Stomach (tissue), 9 donors: ENCODE data around the gene MEGF6. TPM values are rescaled to one million over a fixed set of nuclear protein-coding genes. Genes with fewer than 3 reads are reported as not detected.

Experiments
- DNase-seq, 2 donors: peaks; one replicate each; pipeline versions ENCODE4 v3.0.0 to v3.0.0-alpha.2; 2013 to 2019
- H3K27ac ChIP-seq, 5 donors: fragments of 200-600 bp in 4 of 5; sonication (generic) in 4 of 5; one replicate each; pipeline ENCODE4 v1.5.1; 2013 to 2019; ENCODE audit warnings: mild to moderate bottlenecking in 1 of 5, moderate library complexity in 1 of 5
- H3K27me3 ChIP-seq, 3 donors: fragments of 200-600 bp; sonication (generic); one replicate each; pipeline ENCODE4 v1.5.1; 2017 to 2019; ENCODE audit warnings: mixed run types in 1 of 3
- H3K36me3 ChIP-seq, 4 donors: fragments of 200-600 bp; sonication (generic); 1 replicate in 3 of 4; 2 replicates in 1 of 4; pipeline ENCODE4 v1.5.1; 2016 to 2019
- H3K4me1 ChIP-seq, 4 donors: fragments of 200-600 bp; sonication (generic); one replicate each; pipeline ENCODE4 v1.5.1; 2016 to 2019
- H3K4me3 ChIP-seq, 4 donors: fragments of 200-600 bp; sonication (generic) in 3 of 4; one replicate each; pipeline ENCODE4 v1.5.1; 2016 to 2019; ENCODE audit warnings: mild to moderate bottlenecking in 1 of 4
- H3K9me3 ChIP-seq, 4 donors: fragments of 200-600 bp; sonication (generic); one replicate each; pipeline ENCODE4 v1.5.1; 2016 to 2019
- CTCF ChIP-seq, 7 experiments: fragments of 450-650 bp in 4 of 7; fragments of 200-600 bp in 3 of 7; sonication (generic) in 3 of 7; IDR thresholded peaks; one replicate each; pipeline ENCODE4 v1.5.1; 2016 to 2019; ENCODE audit warnings: antibody characterized with exemption in 7 of 7, control low read depth in 2 of 7, mild to moderate bottlenecking in 1 of 7
- EP300 ChIP-seq: sonication (generic); formaldehyde crosslinking; IDR thresholded peaks from one replicate; pipeline ENCODE4 v1.6.1; 2017; ENCODE audit warnings: antibody characterized with exemption
- POLR2A ChIP-seq, 4 donors: fragments of 450-650 bp; IDR thresholded peaks; one replicate each; pipeline ENCODE4 v1.6.1; 2016; ENCODE audit warnings: antibody characterized with exemption in 4 of 4, control low read depth in 2 of 4, mild to moderate bottlenecking in 1 of 4, moderate library complexity in 1 of 4
- POLR2AphosphoS5 ChIP-seq, 3 donors: sonication (generic); formaldehyde crosslinking; IDR thresholded peaks; one replicate each; pipeline ENCODE4 v1.6.1; 2016; ENCODE audit warnings: antibody characterized with exemption in 3 of 3
- WGBS, 5 donors: extraction: QIAGEN DNeasy Blood & Tissue Kit in 3 of 5; methylation state at CpG; one replicate each; pipeline versions ENCODE4 v1.1.5 to v1.1.7; 2013 to 2018; 5-methylcytosine and 5-hydroxymethylcytosine counted together
- intact Hi-C: fragments of 100-400 bp; cut with DNase I; formaldehyde crosslinking; loops from one replicate; pipeline ENCODE4 v1.15.1; 2023; ENCODE audit warnings: low total_unique reads
- polyA plus RNA-seq, 3 donors: library from polyadenylated mRNA; stranded (reverse); fragments of 200-250 nt; gene quantifications; one replicate each; pipeline ENCODE4 v1.2.3, GENCODE V29; 2013
- total RNA-seq, 5 donors: library from RNA; depleted of rRNA; stranded (reverse); fragments of >200 nt; gene quantifications; one replicate each; pipeline versions ENCODE4 v1.1.0 to v1.2.3, GENCODE V29; 2014 to 2016
- donor health status: healthy with polysubstance abuse.
- donor health status: Bipolar disorder and iron deficiency.
- donor health status: healthy.

MEGF6 gene
- total and polyA plus RNA-seq, 8 donors: 2.6 to 57.2 (median 26.7) TPM

DNA sequence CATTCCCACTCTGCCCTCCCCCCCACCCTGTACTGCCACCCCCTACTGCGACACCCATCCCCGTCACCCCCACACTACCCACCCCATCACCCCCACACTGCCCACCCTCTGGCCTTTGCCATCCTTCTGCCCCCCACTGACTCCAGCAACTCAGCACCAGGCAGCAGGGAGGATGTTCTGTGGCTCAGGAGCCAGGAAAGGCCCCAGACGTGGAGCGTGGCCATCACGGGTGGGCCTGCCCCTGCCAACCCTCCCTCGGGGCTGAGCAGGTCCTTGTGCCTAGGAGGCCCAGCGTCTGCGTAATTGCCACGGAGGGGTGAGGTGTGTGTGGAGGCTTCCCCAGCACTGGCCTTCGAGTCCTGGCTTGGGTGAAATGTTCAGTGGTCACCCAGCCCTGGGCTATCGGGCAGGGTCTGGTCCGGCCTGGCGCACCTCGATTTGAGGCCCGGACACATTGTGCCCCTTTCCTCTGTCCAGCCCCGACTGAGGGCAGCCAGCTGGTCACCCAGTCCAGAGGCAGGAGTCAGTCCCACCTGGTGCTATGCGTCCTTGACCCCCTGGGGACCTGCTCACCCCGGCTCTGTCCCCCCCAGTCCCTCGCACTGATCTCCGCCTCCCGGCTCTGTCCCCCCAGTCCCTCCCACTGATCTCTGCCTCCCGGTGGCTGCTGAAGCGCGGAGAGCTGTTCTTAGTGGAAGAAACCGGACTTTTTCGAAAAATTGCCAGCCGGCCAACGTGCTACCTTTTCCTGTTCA, 133.9 kb downstream of the MEGF6 start:
- no peaks in the 10 kb centered on the region for H3K9me3 ChIP-seq
- H3K27ac ChIP-seq: no peak overlapping the region
- no peak for DNase-seq
- H3K27me3 ChIP-seq: peaks cover 0 to 45% (median 0%) of the 10 kb centered on the region in 3 donors
- WGBS, 5 donors: 75 to 86% (median 77%) methylated on average over 22 to 28 of the region's 28 CpGs
- H3K36me3 ChIP-seq: peaks cover 0 to 47% (median 40%) of the 10 kb centered on the region in 4 donors
- TF ChIP-seq POLR2AphosphoS5 (IDR thresholded peaks at IDR 0.05) (no peak), EP300 (no peak), CTCF (IDR thresholded peaks at IDR 0.05) (no peak), POLR2A (IDR thresholded peaks at IDR 0.05) (no peak)
- peaks cover 10 to 17% (median 13%) of the 10 kb centered on the region in 4 donors for H3K4me1 ChIP-seq
- no peak overlapping the region for H3K4me3 ChIP-seq
- intact Hi-C loops: no loop called here

- WGBS, 5 donors: 88 to 94% (median 91%) methylated on average over 13 to 16 of the region's 16 CpGs
- TF ChIP-seq POLR2AphosphoS5 (IDR thresholded peaks at IDR 0.05) (no peak), CTCF (IDR thresholded peaks at IDR 0.05) (no peak), POLR2A (IDR thresholded peaks at IDR 0.05) (no peak), EP300 (no peak)
- Histone ChIP-seq H3K4me3 (no peak overlapping the region), H3K27ac (no peak overlapping the region), H3K27me3 (peaks cover 0 to 45% (median 0%) of the 10 kb centered on the region in 3 donors), H3K36me3 (peaks cover 0 to 53% (median 43%) of the 10 kb centered on the region in 4 donors), H3K9me3 (no peaks in the 10 kb centered on the region), H3K4me1 (peaks cover 3 to 12% (median 9%) of the 10 kb centered on the region in 4 donors)
- DNase-seq: no peak
- intact Hi-C loops: no loop called here
These were observed 134.6 kb downstream of the MEGF6 start for GRCh38 chr1:3476666-3477065.

DNA sequence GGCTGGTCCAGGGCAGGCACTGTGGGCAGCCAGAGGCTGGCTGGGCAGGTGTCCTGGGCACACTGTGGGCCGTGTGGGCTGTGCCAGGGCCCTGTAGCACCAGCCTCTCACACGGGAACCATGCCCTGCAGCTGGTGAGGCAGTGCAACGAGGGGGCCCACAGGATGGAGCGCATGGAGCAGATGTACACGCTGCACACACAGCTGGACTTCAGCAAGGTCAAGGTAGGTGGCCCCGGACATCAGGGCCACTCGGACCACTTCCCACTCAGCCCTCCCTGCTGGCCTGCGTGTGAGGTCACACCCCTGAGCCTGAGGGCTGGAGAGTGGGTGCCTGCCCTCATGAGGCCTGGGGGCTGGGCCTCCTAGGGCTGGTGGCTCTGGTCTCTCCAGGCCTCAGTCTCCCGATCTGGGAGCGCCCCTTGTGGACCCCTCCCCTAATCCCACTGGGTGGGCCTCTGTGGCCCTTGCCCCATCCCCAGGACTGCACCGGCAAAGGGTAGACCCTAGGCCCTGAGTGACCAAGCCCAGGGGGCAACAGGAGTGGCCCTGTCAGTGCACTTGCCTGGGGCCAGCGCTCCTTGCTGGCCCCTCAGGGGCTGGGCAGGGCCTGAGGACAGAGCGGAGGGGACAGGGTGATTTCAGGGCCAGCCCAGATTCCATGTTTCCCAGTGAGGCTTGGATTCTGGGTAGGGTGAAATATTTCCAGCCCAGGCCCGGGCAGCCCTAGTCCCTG, 135.3 kb downstream of the MEGF6 start:
- intact Hi-C loops: no loop called here
- H3K27ac ChIP-seq: no peak overlapping the region
- WGBS, 5 donors: 90 to 94% (median 93%) methylated on average over 6 to 14 of the region's 14 CpGs
- H3K27me3 ChIP-seq: peaks cover 0 to 44% (median 0%) of the 10 kb centered on the region in 3 donors
- no peak overlapping the region for H3K4me3 ChIP-seq
- peaks cover 0 to 53% (median 43%) of the 10 kb centered on the region in 4 donors for H3K36me3 ChIP-seq
- DNase-seq: no peak
- TF ChIP-seq POLR2AphosphoS5 (IDR thresholded peaks at IDR 0.05): no peak
- no peak for TF ChIP-seq POLR2A (IDR thresholded peaks at IDR 0.05)
- TF ChIP-seq EP300: no peak
- TF ChIP-seq CTCF (IDR thresholded peaks at IDR 0.05): no peak
- no peaks in the 10 kb centered on the region for H3K9me3 ChIP-seq
- H3K4me1 ChIP-seq: peaks cover 6 to 13% (median 9%) of the 10 kb centered on the region in 4 donors

GRCh38 chr1:3474421-3474820, 136.9 kb downstream of the MEGF6 start:
- peaks cover 0 to 58% (median 41%) of the 10 kb centered on the region in 4 donors for H3K36me3 ChIP-seq
- TF ChIP-seq POLR2AphosphoS5 (IDR thresholded peaks at IDR 0.05) (no peak), EP300 (no peak), POLR2A (IDR thresholded peaks at IDR 0.05) (no peak), CTCF (IDR thresholded peaks at IDR 0.05) (no peak)
- 69 to 71% (median 70%) methylated on average over 8 to 10 of the region's 10 CpGs for WGBS, 5 donors

More at GRCh38 chr1:3474421-3474820, 136.9 kb downstream of the MEGF6 start:
- intact Hi-C loops: no loop called here
- no peak for DNase-seq
- Histone ChIP-seq H3K4me1 (peaks cover 6 to 28% (median 15%) of the 10 kb centered on the region in 4 donors), H3K9me3 (no peaks in the 10 kb centered on the region), H3K27me3 (peaks cover 0 to 45% (median 0%) of the 10 kb centered on the region in 3 donors), H3K4me3 (no peak overlapping the region), H3K27ac (no peak overlapping the region)
